Omental fat pad (tissue), 4 donors: ENCODE data around the gene PRKCA. TPM values are rescaled to one million over a fixed set of nuclear protein-coding genes. Genes with fewer than 3 reads are reported as not detected.

ENCODE experiments used
- ATAC-seq: fragments of 150-250 bp; one replicate; pipeline ENCODE4 v1.9.1; 2016; ENCODE audit warnings: mild to moderate bottlenecking, moderate library complexity; ENCODE audit not compliant: low FRiP score
- DNase-seq: peaks from one replicate; pipeline ENCODE4 v3.0.0-alpha.2; 2019; ENCODE audit warnings: low spot score
- total RNA-seq, 4 donors: library from RNA; depleted of rRNA; stranded (reverse); fragments of >200 nt; gene quantifications; one replicate each; pipeline ENCODE4 v1.1.0, GENCODE V29; 2016
- TF ChIP-seq, protein P1 (sequence below), 3 donors: fragments of 450-650 bp; IDR thresholded peaks; one replicate each; pipeline ENCODE4 v1.5.1; 2016 to 2017; ENCODE audit warnings: antibody characterized with exemption in 3 of 3, mild to moderate bottlenecking in 3 of 3, moderate library complexity in 2 of 3

The PRKCA gene
- total RNA-seq, 4 donors from 2014 or later: 6.7 to 14.3 (median 10.3) TPM

GRCh38 chr17:66351033-66351432 lies 48.6 kb downstream of the PRKCA start:
- DNase-seq: no peak
- TF ChIP-seq, protein P1, sequence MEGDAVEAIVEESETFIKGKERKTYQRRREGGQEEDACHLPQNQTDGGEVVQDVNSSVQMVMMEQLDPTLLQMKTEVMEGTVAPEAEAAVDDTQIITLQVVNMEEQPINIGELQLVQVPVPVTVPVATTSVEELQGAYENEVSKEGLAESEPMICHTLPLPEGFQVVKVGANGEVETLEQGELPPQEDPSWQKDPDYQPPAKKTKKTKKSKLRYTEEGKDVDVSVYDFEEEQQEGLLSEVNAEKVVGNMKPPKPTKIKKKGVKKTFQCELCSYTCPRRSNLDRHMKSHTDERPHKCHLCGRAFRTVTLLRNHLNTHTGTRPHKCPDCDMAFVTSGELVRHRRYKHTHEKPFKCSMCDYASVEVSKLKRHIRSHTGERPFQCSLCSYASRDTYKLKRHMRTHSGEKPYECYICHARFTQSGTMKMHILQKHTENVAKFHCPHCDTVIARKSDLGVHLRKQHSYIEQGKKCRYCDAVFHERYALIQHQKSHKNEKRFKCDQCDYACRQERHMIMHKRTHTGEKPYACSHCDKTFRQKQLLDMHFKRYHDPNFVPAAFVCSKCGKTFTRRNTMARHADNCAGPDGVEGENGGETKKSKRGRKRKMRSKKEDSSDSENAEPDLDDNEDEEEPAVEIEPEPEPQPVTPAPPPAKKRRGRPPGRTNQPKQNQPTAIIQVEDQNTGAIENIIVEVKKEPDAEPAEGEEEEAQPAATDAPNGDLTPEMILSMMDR (IDR thresholded peaks at IDR 0.05): no peak
- no peak for ATAC-seq

- TF ChIP-seq, protein P1 (IDR thresholded peaks at IDR 0.05): no peak
- ATAC-seq (no peak), DNase-seq (no peak)
Observed at GRCh38 chr17:66351701-66352100, 49.3 kb downstream of the PRKCA start.

DNA sequence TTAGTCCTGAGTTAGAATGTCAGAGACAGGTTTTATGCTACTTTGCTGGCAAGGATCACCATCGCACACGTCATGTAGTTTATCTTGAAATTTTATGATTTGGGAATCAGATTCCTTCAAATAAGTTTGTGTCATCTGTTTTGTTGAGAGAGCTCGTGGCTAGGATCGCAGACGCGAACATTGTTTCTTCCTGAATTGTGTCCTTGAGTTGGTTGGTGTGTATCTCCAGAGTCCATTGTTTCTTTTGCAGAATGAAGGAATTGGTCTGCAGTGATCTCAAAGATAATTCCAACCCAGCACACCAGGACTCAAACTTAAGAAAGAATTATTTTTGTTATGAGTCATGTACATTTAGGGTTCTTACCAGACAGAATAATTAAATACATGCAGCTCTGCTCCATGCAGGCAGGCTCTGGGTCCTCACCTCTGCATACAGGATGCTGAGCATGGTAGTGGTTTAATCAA lies 51.6 kb downstream of the PRKCA start:
- TF ChIP-seq, protein P1 (IDR thresholded peaks at IDR 0.05): no peak
- DNase-seq: no peak
- no peak for ATAC-seq

DNA sequence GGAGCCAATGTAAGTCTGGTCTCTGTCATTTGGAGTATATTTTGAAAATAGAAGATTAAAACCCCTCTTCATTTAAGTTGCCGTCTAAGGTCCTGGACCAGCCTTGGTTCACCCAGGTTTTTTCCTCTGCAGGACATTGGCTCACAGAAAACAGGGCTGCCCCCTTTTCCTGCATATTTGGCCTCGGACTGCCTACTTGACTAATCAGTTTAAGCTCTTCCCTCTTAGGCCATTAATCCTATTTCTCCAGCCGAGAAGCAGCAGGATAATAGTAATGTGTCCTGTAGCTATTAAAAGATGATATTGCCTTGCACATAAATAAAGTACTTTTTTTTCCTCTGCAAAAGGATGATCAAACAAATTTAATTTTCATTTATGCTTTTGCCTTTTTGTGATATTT lies 52.1 kb downstream of the PRKCA start:
- TF ChIP-seq, protein P1 (IDR thresholded peaks at IDR 0.05): no peak
- no peak for ATAC-seq
- no peak for DNase-seq

DNA sequence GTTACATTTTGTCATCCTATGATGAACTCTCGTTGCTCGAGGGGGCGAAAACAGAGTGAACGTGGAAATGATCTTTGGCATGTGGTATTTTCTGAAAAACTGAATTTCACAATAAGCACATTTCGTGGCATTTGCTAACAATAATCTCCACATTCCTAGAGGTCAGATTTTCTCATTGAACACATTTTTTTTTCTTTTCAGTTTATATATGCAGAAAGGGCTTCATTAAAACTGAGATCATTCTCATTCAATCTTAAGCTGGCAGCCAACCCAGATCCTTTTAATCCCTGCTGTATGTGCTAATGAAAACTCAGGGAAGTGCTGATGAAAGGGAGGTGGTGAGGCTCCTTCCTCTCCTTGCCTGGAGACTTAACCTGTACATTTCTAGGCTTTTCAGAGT lies 52.6 kb downstream of the PRKCA start:
- ATAC-seq: no peak
- no peak for DNase-seq
- TF ChIP-seq, protein P1 (IDR thresholded peaks at IDR 0.05): no peak

DNA sequence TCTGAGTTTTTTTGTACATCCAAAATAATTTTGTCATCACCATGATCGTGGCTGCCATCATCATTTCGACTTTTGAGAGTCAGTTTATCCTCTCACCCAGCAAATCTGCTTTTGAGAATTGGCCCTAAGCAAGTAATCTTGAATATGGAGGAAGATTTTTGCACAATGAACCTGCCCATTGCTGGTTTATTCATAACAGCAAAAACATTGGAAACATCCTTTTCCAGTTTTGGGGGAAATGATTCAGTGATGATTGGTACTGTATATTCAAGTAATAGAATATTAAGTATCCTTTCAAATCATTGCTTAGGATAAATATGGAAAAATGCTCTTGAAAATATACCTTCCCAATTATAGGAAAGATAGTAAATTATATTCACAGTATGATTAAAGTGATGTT lies 53.1 kb downstream of the PRKCA start:
- DNase-seq: no peak
- TF ChIP-seq, protein P1 (IDR thresholded peaks at IDR 0.05): no peak
- ATAC-seq: no peak

- TF ChIP-seq, protein P1 (IDR thresholded peaks at IDR 0.05): no peak
- DNase-seq: no peak
- ATAC-seq: no peak
Observed at GRCh38 chr17:66357037-66357436, 54.6 kb downstream of the PRKCA start.
